HG02970 (cell line): ENCODE measurements around the gene ATP5F1A.
"Not testable (repeated sequence)": the region's sequence is repeated elsewhere in the genome, so short reads cannot be mapped to it uniquely, and the experiment has no call there.

Experiments used
- ATAC-seq: cut with Tn5 transposase; IDR thresholded peaks from one replicate; pipeline ENCODE4 v1.9.1; 2021; ENCODE audit warnings: mild to moderate bottlenecking, moderate library complexity, moderate number of reproducible peaks; ENCODE audit not compliant: unreplicated experiment, low FRiP score

ATP5F1A gene

GRCh38 chr18:46050268-46050667, 47.8 kb downstream of the ATP5F1A start:
- no peak for ATAC-seq

DNA sequence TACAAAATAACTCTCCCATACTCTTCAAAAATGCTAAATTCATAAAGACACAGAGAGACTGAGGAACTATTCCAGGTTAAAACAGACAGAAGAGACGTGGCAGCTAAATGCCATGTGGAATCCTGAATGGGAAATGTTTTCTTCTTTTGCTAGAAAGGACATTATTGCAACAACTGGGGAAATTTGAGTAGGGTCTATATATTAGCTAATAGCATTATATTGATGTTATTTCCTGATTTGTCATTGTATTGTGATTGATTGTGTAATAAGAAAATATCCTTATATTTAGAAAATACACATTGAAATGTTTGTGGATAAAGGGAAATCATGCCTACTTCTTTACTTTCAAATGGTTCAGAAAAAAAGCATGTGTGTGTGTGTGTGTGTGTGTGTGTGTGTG, 49.5 kb downstream of the ATP5F1A start:
- ATAC-seq = no peak

DNA sequence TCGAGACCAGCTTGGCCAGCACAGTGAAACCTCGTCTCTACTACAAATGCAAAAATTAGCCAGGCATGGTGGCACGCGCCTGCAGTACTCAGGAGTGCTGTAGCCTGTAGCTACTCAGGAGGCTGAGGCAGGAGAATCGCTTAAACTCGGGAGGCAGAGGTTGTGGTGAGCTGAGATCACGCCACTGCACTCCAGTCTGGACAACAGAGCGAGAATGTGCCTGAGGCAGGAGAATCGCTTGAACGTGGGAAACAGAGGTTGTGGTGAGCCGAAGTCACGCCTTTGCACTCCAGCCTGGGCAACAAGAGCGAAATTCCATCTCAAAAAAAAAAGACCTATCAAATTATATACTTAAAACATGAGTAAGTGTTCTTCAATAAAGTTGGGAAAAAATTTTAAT, 50.7 kb downstream of the ATP5F1A start:
- ATAC-seq = not testable (repeated sequence)

GRCh38 chr18:46046688-46047087, 51.4 kb downstream of the ATP5F1A start:
- no peak for ATAC-seq

DNA sequence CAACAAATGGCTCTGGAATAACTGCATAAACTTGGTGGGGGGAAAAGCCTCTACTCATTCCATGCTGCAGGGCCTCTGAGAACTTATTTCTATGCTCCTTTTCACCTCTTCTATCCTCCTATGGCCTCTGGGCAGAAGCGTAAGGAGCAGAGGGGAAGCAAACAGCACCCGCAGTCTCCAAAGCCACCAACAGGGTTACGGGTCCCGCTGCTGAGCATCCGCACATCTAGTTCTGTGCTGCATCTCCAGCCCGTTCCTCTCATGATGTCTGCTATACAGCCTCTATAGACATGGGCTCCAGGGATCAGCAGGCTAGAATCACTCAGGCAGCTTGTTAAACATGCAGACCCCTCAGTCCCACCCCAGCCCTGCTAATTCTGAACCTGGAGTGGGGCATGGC, 52.0 kb downstream of the ATP5F1A start:
- ATAC-seq = no peak

DNA sequence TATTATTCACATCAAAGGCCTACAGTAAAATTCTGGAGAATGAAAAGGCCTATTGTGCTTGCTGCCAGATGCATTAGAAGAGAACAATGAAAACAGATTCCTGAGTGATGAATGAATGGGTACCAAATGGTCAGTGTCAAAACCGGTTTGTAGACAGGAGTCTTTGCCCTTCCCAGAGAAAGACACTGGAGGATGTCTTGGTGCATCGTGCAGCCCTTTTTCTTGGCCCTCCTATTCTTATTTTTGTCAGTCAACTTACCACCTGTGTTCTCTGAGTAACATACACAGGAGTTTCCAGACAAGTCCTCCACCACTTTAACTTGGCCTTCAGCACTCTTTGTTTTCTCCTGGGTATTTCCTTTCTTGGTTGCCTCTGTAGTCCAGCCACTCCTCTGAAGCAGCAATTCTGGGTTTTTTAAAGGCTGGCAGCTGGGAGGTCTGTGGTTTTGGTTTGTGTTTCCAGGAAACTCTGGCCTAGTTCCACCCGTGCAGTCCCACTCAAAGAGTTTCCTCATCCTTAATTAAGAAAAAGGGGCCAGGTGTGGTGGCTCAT, 55.4 kb downstream of the ATP5F1A start:
- ATAC-seq = no peak

DNA sequence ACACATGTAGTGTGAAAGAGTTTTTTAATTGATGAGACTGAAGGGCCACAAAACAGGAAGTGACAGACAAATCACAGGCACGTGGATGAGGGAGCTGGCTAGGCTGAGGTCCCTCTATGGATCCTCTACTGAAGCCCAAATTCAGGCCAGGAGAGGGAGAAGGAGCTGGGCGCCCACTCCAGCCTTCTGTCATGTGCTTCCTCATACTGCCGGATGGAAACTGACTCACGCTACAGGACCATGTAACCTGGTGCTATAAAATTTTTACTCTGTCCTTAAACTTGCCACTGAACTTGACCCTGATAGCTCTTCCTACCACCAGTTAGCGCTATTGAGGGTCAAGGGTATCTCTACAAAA, 57.4 kb downstream of the ATP5F1A start:
- ATAC-seq = no peak

- no peak for ATAC-seq
Measured at GRCh38 chr18:46040033-46040746, 57.9 kb downstream of the ATP5F1A start.

DNA sequence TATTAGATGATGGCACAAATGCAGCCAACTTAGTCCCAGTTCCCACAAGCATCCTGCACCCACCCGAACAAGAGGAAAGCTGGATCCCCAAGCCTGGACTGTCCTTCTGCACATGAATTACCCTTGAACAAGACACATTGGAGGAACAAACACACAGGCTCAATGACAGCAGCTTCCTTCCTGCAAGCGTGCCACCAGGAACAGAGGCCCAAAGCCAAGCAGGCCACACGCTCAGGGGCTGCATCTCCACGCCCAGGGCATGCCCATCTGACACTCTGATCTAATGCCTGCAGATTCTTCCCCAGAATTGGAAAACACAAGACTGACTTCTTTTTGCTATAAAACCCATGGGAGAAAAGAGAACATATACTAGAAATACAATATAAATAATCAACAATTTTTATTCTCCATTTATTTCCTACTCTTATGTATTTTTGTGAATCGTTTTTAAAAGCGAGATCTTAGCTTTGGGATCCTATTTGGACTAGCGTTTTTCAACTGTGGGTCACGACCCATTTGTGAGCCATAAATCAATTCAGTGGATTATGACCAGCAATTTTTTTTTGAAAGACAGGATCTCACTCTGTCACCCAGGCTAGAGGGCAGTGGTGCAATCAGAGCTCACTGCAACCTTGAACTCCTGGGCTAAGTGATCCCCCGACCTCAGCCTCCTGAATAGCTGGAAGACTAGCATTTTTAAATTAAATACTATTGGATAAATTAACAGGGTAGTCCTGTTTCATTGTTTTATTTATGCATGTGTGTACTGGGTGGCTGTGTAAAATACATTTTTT, 60.4 kb downstream of the ATP5F1A start:
- ATAC-seq = no peak

- ATAC-seq = no peak
Measured at GRCh38 chr18:46035696-46036680, 62.1 kb downstream of the ATP5F1A start.

- ATAC-seq = no peak
Measured at GRCh38 chr18:46034230-46034629, 63.9 kb downstream of the ATP5F1A start.

GRCh38 chr18:46031741-46032140, 66.4 kb downstream of the ATP5F1A start:
- no peak for ATAC-seq
